TTC549 (cell line): ENCODE results near the gene DNAJC17.
A peak's percentile ranks its signal among the peaks of the same experiment; 100 is the strongest.

ENCODE experiments used
- FAIRE-seq: peaks from 2 replicates; lab custom pipeline; 2012; peaks lifted over from hg19 to GRCh38; lab: Jason Lieb, UNC

Gene DNAJC17

DNA sequence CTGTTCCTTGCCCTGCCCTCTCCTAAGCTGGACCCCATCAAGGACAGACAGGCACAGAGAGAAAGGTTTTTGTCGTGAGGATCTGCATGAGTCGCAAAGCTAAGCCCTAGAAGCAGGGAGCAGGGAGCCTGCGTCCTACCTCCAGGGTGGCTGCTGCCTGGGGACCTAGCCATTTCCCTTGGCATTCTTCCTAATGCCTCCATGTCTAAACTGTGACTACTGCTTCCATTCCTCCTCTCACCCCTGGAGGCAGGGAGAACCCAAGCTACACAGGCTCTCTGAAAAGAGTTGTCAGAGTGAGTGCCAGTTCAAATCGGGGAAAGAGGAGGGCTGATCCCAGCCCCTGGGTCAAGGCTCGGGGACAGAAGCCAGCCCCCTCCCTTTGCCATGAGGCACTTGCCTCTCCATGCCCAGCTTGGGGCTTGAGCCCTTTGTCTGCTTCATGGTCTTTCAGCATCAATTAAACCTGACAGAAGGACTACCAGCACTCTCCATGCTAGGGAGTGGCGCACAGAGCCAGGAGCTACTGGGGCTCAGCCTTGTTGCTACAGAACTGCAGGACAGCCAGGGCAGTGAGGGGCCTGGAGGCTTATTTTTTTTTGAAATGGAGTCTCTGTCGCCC, 41.0 kb downstream of the DNAJC17 start:
- no peak for FAIRE-seq

DNA sequence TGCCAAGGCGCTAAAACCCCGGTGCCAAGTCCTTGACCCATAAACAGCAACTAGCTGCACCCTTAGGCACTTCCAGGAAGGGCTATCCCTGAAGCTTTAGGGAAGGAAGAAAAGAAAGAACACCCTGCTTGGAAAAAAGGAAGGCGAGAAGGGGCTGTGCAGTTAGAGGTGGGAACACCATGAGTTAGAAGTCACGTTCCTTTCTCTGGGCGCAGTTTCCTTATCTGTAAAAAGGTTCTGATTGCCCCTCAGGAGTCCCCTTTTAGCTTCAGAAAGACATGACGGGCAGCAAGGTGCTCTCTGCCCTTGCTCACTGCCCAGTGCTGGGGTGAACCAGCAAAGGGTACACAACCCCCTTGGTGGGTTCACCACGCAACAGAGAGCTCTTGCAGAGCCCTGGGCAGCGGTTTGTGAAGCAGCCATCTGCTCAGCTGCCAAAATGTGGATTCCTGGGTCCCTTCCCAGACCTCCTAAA, 42.6 kb downstream of the DNAJC17 start:
- no peak for FAIRE-seq

DNA sequence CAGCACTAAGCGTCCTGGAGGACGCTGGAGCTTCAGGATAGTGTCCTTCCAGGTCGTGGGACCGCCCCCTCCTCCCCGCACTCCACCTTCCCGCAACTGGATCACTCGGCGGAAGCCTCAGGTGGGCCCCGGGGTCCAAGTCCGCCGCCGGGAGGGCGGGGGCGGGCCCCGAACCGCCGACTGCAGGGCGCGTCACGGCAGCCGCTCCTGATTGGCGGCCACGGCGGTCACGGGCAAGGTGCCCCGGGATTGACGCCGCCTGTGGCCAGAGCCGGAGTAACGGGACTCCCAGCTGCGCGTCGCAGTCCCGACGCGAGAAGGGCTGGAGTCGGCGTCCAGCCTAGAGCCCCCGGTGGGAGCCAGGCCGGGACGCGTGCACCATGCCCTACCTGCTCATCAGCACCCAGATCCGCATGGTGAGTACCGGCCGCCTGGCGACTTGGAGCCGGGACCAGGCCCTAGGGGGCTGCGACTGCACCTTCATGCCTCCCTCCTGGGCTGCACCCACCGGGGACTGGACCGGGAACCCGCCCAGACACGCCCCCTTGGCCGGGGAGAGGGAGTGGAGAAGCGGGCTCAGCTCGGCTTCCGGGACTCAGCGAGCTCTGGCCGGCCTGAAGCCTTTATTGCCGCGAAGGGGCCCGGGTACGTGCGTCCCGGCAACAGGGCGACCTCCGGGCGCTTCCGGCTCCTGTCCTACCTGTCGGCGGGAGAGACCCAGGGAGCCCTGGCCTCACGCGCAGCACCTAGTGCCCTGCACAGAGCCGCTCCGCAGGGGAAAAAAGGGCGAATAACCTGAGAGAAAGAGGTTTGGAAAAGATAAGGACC, 43.3 kb downstream of the DNAJC17 start, which contains the start of gene GCHFR:
Gene GCHFR, plus strand, starts transcription at position 268 of the 828 bp plus-strand sequence. Its CDS starts 113 bp downstream, at position 381.
- FAIRE-seq = no peak

DNA sequence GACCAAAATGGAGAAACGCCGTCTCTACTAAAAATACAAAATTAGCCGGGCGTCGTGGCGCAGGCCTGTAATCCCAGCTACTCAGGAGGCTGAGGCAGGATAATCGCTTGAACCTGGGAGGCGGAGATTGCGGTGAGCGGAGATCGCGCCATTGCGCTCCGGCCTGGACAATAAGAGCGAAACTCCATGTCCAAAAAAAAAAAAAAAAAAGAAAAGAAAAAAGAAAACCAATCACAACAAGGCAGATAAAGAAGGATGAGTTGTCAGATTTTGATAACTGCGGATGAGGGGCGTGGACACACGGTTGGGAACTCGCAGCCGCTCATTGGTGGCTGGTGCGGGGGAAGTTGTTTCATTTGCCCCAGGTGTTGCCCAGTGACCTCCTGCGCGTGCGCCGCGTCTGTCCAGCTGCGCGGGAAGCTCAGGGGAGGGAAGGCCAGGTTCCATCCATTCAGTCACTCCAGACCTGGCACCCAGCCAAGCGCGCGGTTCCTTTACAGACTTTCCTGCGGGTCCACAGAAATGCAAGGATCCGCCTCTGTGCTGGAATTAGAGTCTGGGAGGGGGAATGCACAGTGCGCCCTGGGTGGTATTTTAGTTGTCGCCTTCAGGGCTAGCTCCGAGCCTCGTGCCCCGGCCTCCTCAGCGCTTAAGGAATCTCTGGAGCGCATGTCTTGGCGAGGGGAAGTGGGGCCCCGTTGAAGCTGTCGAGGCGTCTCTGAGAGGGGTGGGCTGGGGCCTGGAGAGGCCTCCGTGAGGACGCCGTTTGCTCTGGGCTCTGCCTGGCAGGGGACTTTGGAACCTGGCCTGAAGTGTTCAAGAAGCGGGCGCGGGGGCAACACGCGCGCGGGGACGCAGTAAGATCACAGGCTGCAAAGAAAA, 44.1 kb downstream of the DNAJC17 start:
- FAIRE-seq = no peak

DNA sequence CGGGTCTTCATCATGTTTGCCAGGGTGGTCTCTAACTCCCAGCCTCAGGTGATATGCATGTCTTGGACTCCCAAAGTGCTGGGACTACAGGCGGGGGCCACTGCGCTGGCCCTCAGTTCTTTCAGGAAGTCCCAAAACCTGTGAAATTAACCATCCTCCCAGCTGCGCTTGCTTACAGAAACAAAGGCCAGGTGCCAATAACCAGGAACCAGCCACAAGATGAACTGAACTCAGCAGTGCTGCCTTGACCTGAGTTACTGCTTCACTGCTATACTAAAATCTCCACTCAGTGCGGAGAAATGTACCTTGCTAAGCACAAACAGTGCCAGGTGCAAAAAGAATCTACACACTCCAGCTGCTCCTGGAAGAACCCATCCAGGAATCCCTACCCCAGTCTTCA, 47.3 kb downstream of the DNAJC17 start:
- no peak for FAIRE-seq

DNA sequence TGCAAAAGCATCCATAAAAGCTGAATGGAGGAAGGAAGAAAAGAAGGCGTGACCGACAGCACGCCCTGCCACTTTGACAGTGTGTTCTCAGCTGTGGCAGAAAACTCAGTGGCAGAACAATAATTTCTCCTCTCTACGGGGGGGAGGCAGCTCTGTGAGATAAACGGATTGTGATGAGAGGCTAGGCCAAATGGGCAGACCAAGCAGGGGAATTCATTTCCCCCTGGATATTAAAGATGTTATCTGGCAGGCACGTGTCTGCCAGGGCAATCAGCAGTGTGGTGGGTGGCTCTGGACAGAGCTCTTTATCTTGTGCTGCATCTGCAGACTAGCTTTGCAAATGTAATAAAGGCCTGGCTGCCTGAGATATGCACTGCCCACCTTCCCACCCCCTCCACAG, 50.3 kb downstream of the DNAJC17 start:
- FAIRE-seq = no peak

DNA sequence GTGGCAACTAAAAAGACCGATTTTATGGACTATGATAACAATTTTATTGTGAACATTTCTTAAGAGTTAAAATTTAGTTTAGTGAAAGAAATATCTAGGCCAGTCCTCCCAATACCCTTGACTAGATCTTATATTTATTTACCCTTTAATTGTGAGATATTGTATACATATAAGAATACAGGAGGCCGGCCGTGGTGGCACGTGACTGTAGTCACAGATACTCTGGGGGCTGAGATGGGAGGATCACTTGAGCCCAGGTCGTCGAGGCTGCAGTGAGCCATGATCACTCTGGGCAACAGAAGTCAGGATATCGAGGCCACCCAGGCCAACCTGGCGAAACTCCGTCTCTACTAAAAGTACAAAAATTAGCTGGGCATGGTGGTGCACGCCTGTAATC, 51.5 kb downstream of the DNAJC17 start:
- no peak for FAIRE-seq

DNA sequence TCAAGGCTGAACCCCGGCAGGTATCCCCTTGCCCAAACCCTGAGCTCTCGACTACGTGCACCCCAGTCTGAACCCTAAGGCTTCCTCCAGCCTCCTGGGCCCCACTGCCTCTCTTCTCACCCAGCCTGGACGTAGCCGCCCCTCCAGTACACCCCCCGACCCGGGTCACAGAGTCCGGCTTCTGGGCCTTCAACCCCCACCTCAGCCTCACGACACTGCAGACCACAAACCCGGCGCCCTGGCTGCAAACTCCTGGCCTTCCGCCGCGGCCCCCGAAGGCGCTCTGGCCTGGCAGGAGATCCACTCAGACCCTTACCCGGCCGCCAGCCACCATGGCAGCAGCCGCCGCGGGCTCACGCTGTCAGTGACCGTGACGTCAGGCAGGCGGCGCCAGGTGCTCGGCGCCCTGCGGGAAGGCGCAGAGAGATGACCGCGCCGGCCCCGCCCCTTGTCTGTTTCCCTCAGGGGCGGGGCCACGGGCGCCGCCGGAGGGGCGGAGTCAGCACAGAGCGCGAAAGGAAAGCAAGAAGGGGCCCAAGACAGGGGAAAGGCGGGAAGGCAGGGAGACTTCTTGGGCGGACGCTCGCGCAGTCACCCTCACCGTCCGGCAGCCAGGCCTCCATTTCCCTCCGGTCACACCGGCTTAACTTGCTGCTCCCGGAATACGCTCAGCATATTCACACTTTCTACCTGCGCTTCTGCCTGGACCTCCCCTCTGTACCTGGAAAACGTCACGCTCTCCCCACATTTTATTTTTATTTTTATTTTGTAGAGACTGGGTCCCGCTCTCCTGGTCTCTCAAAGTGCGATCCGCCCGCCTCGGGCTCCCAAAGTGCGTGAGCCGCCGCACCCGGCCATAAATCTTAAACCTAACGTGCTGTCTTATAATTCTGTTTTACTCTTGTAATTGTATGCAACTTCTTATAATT, 52.1 kb downstream of the DNAJC17 start, which contains the start of gene RMDN3:
Gene RMDN3, minus strand, starts transcription at position 372 of the 929 bp plus-strand sequence. CDS start 471 bp downstream, outside the sequence.
- peak; percentile 5 for FAIRE-seq

DNA sequence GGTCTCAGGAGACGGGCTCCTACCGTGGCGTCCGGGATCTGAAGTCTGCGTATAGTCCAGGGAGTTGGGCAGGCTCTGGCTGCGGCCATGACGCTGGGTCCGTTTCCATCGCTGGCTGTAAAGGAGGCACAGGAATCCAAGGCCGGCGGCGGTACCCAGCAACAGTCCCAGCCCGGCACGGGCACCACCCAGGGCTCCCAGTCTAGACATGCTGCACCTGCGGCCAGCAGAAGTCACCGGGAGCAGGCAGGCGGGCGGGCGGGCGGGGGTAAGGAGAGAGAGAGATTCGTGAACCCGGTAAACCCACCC, 52.7 kb downstream of the DNAJC17 start:
- no peak for FAIRE-seq

DNA sequence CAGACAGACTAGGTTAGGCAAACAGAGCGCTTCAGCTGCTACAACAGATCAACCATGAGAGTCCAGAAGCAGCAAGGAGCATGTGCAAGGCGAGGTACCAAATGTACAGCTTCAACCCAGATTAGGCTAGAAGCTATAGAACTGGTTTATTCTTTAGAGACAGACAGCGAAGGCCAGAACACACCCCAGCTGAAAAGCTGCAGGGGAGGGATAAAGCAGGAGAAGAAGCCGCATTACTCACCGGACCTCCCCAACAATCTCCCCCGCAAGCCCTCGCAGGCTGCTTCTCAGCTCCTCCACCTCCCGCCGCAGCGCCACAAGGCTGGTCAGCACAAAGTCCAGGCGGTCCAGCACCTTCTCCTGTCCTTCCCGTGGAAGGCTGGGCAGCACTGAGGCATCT, 55.5 kb downstream of the DNAJC17 start:
- no peak for FAIRE-seq

DNA sequence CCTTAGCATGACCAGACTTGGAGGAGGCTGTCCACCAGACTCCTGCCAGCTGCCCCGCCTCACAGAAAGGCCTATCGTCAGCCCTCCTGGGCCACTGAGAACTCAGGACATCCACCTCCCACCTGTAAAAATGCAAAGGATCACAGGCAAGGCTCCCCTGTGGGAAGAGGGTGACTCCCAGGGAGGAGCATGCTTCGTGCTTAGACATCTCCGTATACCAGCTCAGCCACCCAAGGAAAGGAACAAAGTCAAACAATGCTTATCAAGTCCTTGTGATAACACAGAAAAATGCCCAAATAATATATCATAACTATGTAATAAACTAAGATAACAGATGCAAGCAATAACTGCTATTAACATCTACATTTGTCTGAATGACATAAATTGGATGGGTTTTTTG, 56.4 kb downstream of the DNAJC17 start:
- FAIRE-seq = no peak

DNA sequence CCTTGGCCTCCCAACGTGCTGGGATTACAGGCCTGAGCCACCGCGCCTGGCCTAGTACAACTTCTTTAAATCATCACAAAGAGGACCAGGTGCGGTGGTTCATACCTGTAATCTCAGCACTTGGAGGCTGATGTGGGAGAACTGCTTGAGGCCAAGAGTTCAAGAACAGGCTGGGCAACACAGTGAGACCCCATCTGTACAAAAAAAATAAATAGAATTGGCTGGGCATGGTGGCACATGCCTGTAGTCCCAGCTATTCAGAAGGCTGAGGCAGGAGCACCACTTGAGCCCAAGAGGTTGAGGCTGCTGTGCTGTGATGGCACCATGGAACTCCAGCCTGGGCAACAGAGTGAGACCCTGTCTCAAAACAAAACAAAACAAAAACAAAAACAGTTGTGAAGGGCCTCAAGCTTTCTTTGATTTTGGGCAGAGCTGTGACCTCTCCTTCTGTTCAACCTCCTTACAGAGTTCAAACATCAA, 58.1 kb downstream of the DNAJC17 start:
- FAIRE-seq = no peak

DNA sequence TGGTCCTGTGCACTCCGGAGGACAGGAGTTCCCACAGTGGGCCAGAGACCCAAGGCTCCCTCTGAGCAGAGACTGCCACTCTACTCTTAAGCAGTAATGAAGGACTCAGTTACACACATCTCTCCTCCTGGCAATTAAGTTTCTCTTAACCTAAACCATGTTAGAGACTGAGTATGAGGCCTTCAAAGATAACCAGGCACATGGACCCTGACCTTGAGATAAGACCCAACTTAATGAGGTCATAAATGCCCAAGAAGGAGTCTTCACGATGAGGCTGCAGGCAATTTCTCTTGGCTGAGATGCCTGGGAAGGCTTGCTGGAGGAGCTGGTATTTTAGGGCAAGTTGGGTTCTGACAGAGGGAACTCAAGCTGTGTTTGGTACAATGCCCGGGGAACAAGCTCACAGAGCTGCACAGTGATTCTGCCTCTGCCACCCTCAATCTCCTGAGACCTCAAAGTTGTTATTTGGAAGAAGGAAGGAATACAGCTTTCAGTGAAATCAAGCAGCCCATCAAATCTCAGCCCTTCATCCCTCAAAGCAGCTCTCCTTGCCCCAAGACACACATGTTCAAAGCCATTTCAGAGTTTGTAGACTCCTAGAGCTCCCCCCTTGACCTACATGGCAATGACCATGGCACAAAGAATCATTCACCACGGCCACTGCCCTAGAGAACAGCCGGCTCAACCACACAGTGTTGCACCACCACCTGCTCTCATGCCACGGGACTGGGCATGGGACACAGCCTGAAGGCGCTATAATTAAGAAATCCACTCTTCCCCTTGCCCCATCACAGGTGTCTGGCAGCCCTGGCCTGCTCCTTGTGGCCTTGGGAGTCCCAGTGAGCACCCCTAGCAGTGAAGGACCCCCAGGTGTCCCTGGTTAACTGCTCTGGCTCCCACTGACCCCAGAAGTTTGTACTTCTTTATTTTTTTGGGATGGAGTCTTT, 59.3 kb downstream of the DNAJC17 start:
- FAIRE-seq = no peak

DNA sequence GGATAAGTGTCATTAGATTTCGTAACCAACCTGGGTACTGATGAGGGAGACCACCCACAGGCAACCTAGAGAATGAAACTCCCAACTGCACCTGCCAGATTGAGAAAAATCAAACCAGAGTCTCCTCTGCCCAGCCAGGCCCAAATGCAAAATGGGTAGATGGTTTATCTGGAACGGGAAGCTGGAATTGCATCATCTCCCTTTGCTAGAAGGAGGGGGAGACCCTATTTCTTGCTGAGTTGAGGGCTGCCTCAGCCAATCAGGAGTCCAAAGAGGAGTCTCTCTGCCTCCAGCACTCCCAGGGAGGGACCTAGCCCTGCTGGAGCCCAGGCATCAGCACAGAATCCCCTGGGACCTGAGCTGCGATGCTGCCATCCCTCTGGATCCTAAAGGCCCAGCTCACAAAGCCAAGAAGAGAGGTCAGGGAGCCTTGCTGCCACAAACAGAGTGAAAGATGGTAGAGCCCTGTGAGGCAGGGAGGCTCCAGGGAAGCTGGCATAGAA, 60.3 kb downstream of the DNAJC17 start:
- no peak for FAIRE-seq

DNA sequence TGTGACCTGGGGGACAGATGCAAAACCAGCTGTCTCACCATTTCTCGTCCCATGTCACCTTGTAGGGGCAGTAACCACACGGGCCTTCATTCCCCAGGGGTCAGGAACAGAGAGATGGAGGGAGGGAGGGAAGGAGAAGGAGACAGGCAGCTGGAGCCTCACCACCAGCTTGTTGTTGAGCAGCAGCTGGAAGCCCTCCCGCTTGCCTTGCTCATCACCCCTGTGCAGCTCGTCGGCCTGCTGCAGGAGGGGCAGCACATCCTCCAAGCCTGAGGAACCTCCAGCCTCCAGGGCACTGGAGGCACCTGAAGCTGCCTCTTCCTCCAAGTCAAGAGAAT, 62.5 kb downstream of the DNAJC17 start:
- no peak for FAIRE-seq

DNA sequence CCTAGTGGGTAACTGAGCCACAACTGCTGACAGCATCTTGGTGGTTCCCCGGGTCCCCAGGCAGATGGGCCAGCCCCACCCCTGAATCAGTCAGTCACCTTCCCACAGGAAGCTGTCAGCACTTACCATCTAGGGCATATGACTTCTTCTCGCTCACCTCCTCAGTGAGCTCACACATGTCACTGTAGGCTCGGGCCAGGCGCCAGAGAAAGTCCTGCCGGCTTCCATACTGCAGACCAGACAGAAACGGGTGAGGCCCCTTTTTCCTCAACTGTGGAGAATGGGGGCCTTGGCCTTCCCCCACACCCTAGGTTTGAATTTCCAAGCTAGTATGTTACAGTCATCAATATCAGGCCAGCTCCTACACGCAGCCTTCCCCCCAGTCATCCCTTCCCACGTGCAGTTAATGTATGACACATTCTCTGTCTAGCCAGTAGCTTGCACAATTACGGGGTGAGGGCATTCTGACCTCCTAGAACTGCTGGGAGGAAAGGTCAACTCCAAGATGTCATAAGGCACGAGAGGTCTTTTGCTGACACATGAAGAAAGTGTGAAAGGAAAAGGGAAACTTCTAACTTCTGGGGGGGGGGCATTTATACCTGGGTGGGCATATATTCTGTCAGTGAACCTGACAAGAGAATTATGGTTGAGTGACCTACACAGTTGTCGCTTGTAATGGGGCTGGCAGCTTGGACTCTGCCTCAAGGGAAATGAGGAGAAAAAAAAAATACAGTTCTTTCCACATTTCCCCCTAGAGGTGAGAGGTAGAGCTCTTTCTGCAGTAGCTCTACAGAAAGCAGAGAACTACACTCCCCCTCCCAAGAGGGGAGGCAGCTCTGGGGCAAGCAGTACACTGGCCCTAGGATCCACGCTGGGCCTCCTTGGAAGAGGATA, 63.1 kb downstream of the DNAJC17 start:
- no peak for FAIRE-seq

DNA sequence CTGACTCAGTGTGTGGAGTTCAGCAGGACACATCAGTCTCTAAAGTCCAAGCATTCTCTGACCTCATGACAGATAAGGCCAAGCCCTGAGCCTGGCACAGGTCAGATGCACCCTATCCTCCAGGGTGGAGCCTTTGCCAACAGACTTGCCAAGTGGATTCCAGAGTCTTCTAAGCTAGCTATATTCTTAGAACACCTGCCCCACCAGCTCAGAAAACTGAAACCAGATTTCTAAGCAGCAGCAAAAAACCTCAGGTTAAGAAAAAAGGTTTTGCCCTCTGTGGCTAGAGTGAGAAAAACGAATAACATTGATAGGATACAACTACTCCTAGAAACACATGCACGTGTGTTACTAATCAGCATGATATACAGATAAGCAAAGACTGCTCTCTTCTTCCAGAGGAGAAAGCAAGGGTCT, 63.8 kb downstream of the DNAJC17 start:
- no peak for FAIRE-seq

DNA sequence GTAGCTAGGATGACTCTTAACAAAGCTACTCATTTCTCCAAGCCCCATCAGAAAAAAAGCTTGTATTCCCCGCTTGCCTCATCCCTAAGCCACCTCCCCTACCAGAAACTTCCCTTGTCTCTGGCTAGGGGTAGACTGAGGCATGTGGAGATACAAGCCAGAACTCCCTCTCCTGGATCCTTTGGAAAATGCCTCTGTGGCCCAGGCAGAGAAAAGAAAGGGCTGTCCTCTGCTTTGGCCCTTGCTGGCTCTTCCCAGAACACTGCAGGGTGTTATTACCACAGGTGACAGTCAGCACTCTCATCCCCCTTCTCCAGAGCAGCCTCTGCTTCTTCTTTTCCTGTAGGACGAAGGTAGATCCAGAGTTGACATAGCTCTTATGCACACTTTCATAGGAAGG, 67.4 kb downstream of the DNAJC17 start:
- FAIRE-seq = no peak

DNA sequence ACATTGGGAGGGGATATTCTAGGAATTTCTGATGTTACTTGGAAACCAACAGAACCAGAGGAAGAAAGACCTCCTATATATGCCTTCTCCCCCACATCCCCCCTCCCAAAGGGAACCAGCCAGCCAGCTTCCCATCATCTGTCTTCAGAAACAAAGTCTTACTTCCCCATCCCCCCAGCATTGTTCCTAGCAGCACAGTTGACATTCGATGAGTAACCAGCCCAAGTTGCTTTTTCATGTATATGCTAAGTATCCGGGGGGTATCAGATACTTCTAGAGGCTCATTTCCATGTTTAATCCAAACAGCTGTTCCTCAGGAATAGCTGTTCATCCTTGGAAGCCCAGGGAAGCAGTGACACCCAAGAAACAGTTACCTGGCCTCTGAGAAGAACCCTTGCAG, 68.2 kb downstream of the DNAJC17 start:
- FAIRE-seq = no peak
